Parathyroid adenoma (tissue), 2 donors: Measurements from ENCODE around the gene USP7.

Experiments
- H2AFZ ChIP-seq: fragments of 300-600 bp; sonication (generic); one replicate; pipeline ENCODE4 v1.7.0; 2017; ENCODE audit warnings: antibody characterized with exemption, mild to moderate bottlenecking
- H3K27ac ChIP-seq: fragments of 300-600 bp; sonication (generic); one replicate; pipeline ENCODE4 v1.7.0; 2017
- H3K27me3 ChIP-seq: fragments of 300-600 bp; sonication (generic); one replicate; pipeline ENCODE4 v1.7.0; 2017; ENCODE audit warnings: low read length; ENCODE audit not compliant: control insufficient read depth, insufficient read depth
- H3K36me3 ChIP-seq: fragments of 300-600 bp; sonication (generic); one replicate; pipeline ENCODE4 v1.7.0; 2017; ENCODE audit warnings: low read length; ENCODE audit not compliant: control insufficient read depth, insufficient read depth
- H3K4me1 ChIP-seq: fragments of 300-600 bp; sonication (generic); one replicate; pipeline ENCODE4 v1.7.0; 2017; ENCODE audit warnings: control low read depth
- H3K4me2 ChIP-seq: fragments of 300-600 bp; sonication (generic); one replicate; pipeline ENCODE4 v1.7.0; 2017; ENCODE audit warnings: low read length
- H3K4me3 ChIP-seq: fragments of 300-600 bp; sonication (generic); one replicate; pipeline ENCODE4 v1.7.0; 2017; ENCODE audit warnings: low read depth, low read length
- H3K79me2 ChIP-seq: fragments of 300-600 bp; sonication (generic); one replicate; pipeline ENCODE4 v1.7.0; 2017; ENCODE audit warnings: control low read depth
- H3K9ac ChIP-seq: fragments of 300-600 bp; sonication (generic); one replicate; pipeline ENCODE4 v1.7.0; 2017; ENCODE audit warnings: mild to moderate bottlenecking
- H3K9me3 ChIP-seq: fragments of 300-600 bp; sonication (generic); one replicate; pipeline ENCODE4 v1.7.0; 2017; ENCODE audit warnings: low read length; ENCODE audit not compliant: control insufficient read depth
- TF ChIP-seq, protein P1 (sequence below): fragments of 300-600 bp; sonication (generic); IDR thresholded peaks from one replicate; pipeline ENCODE4 v1.7.0; 2017; ENCODE audit warnings: antibody characterized with exemption, mild to moderate bottlenecking
- donor health status: primary hyperparathyroidism.

USP7 gene

DNA sequence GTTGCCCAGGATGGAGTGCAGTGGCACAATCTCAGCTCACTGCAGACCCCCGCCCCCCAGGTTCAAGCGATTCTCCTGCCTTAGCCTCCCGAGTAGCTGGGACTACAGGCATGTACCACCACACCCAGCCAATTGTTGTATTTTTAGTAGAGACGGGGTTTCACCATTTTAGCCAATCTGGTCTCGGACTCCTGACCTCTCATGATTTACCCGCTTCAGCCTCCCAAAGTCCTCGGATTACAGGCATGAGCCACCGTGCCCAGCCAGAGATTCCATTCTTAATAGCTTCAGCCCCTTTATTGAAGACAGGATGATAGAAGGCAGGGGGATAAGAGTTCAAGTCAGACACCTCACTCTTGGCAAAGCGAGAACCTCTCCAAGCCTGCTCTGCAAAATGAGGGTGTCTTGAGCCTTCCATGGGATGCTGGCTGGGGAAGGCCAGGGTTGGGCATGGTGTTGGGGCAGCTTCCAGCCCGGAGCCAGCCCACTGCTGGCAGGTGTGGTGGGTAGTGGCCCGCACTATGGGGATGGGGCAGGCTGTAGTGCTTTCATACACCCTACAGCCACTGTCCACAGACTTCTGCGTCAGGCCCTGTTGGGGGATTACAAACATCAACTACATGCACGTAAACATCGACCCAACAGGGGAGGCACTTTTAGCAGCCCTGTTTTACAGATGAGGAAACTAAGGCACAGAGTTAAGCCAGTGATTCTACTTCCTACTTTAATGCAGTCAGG lies 98.4 kb downstream of the USP7 start:
- TF ChIP-seq, protein P1, sequence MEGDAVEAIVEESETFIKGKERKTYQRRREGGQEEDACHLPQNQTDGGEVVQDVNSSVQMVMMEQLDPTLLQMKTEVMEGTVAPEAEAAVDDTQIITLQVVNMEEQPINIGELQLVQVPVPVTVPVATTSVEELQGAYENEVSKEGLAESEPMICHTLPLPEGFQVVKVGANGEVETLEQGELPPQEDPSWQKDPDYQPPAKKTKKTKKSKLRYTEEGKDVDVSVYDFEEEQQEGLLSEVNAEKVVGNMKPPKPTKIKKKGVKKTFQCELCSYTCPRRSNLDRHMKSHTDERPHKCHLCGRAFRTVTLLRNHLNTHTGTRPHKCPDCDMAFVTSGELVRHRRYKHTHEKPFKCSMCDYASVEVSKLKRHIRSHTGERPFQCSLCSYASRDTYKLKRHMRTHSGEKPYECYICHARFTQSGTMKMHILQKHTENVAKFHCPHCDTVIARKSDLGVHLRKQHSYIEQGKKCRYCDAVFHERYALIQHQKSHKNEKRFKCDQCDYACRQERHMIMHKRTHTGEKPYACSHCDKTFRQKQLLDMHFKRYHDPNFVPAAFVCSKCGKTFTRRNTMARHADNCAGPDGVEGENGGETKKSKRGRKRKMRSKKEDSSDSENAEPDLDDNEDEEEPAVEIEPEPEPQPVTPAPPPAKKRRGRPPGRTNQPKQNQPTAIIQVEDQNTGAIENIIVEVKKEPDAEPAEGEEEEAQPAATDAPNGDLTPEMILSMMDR = no peak
- Histone ChIP-seq H3K27ac (peak overlapping the region; percentile 12), H3K36me3 (no peaks in the 10 kb centered on the region), H3K9me3 (no peaks in the 10 kb centered on the region), H3K27me3 (no peaks in the 10 kb centered on the region), H3K4me2 (no peak overlapping the region), H3K4me1 (peaks cover 7% of the 10 kb centered on the region), H3K9ac (no peak overlapping the region), H2AFZ (no peak overlapping the region), H3K4me3 (no peak overlapping the region), H3K79me2 (peaks cover 4% of the 10 kb centered on the region)

DNA sequence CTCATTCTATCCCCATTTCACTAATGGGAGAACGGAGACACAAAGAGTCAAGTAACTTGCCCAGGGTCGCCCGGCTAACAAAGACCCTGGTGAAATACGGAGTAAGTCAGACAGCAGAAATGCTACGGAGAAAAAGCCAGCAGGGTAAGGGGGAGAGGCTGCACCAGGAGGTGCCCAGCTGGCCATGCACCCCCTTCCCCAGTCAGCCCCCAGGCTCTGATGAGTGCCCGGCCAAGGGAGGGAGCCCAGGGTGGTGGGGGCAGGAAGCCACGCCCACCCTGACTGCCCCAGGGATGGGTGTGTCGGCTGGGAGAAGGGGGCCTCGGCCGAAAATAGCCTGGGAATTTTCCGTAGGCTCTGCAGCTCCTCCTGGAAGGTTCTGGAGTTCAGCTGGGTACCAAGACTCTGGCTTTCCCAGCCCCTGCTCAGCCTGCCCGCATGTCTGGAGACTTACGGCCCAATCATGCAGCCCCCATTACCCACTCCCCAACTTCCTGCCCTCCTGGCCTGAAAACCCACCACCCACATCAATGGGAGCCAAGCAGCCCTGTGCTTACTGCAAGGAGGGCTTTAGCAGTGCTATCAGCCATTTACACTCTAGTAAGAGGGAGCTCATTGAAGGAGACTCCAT lies 99.1 kb downstream of the USP7 start:
- no peak overlapping the region for H3K9ac ChIP-seq
- TF ChIP-seq, protein P1 = no peak

DNA sequence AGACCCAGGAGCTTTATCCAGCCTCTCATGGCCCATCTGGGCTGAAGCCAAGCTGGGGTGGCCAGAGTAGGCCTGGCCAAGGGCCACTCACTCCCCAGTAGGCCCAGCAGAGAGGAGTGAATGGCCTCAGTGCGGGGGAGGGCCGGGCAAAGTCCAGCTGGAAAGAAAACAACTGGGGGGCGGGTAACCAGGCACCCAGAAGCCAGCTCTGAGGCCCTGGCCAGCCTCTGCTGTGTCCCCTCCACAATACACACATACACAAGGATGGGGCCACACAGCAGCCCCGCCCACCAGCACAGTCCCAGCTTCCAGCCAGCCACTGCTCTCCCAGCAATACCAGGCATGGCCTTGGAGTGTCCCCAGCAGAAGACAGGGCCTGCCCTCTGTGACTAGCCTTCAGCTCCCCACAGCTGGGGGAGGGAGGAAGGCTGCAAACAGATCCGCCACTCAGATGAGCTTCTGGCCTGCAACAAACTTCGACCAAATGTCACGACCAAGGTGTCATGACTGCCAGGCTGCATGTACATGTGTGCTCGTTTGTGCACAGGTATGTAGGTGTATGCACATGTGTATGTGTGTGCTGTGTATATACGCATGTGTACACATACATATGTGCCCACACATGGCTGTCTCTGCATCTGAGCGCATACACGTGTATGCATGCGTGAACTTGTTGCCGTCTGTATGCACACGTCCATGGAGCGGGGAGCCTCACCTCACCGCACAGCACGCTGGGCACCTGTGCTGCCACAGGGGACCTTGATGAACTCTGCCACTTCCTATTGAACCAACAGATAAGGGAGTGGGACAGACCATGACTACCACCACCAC lies 99.9 kb downstream of the USP7 start:
- no peak overlapping the region for H2AFZ ChIP-seq
- H3K4me1 ChIP-seq = peaks cover 7% of the 10 kb centered on the region
- no peak overlapping the region for H3K4me2 ChIP-seq
- H3K9ac ChIP-seq = no peak overlapping the region
- H3K36me3 ChIP-seq = no peaks in the 10 kb centered on the region
- peaks cover 4% of the 10 kb centered on the region for H3K79me2 ChIP-seq
- TF ChIP-seq, protein P1 = no peak
- no peaks in the 10 kb centered on the region for H3K27me3 ChIP-seq
- no peak overlapping the region for H3K4me3 ChIP-seq
- no peaks in the 10 kb centered on the region for H3K9me3 ChIP-seq
- no peak overlapping the region for H3K27ac ChIP-seq

More for the DNA sequence above, 99.1 kb downstream of the USP7 start:
- no peak overlapping the region for H3K4me2 ChIP-seq
- no peak overlapping the region for H2AFZ ChIP-seq
- H3K4me1 ChIP-seq = peaks cover 7% of the 10 kb centered on the region
- H3K4me3 ChIP-seq = no peak overlapping the region
- H3K27me3 ChIP-seq = no peaks in the 10 kb centered on the region
- peak overlapping the region; percentile 12 for H3K27ac ChIP-seq
- H3K79me2 ChIP-seq = peaks cover 4% of the 10 kb centered on the region
- H3K36me3 ChIP-seq = no peaks in the 10 kb centered on the region
- no peaks in the 10 kb centered on the region for H3K9me3 ChIP-seq

DNA sequence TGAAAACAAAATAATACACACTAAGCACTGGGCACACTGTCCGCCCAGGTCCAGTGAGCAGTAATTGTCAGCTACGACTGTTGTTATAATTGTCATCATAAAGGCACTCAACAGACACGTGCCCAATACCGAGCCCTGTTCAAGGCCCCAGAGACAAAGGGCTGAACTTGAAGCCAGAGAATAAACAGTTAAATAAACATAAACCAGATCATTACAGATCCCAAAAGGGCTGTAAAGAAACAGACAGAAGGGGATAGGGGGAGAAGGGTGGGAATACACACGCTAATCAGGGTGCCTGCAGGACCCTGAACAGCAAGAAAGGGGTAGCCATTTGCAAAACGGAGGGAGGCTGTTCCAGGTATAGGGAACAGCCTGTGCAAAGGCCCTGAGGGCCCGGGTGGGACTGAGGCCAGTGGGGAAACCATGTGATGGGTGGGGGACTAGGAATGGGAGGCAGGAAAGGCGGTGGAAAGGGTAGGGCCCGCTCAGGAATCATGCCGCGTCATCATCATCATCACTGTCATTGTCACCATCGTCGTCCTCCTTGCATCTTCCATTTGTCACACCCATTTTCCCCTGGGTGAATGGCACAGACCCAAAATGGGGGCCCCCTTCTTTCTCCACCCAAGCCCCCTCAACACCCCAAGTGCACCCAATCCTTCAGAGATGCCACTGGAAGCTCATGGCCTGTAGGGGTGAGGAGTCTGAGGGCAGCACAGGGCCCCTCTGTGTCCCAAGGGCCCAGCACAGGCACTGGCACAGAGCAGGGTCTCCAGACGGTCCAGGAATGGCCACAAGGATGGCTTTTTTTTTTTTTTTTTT lies 101.2 kb downstream of the USP7 start:
- peaks cover 7% of the 10 kb centered on the region for H3K4me1 ChIP-seq
- no peaks in the 10 kb centered on the region for H3K27me3 ChIP-seq
- no peak overlapping the region for H2AFZ ChIP-seq
- H3K4me2 ChIP-seq = no peak overlapping the region
- no peaks in the 10 kb centered on the region for H3K9me3 ChIP-seq
- H3K9ac ChIP-seq = no peak overlapping the region
- no peaks in the 10 kb centered on the region for H3K36me3 ChIP-seq
- H3K4me3 ChIP-seq = no peak overlapping the region
- TF ChIP-seq, protein P1 = no peak
- H3K27ac ChIP-seq = peak overlapping the region; percentile 50
- H3K79me2 ChIP-seq = peaks cover 4% of the 10 kb centered on the region
